NCI-H774 (cell line): ENCODE results near the gene NET1.

Source experiments
- DNase-seq: peaks from one replicate; lab custom pipeline; 2025; lab: John Stamatoyannopoulos, UW

NET1 gene

GRCh38 chr10:5500162-5500670 is 87.9 kb downstream of the NET1 start:
- DNase-seq, result no peak

GRCh38 chr10:5500910-5501309 is 88.6 kb downstream of the NET1 start:
- no peak for DNase-seq

GRCh38 chr10:5502061-5502521 is 89.7 kb downstream of the NET1 start:
- no peak for DNase-seq

- no peak for DNase-seq
Observed at GRCh38 chr10:5502571-5503476, 90.5 kb downstream of the NET1 start.

GRCh38 chr10:5503477-5503835 is 91.1 kb downstream of the NET1 start:
- peak; percentile 79 for DNase-seq

- peak; percentile 22 for DNase-seq
Observed at GRCh38 chr10:5504146-5505072, 92.1 kb downstream of the NET1 start.

- DNase-seq, result no peak
Observed at GRCh38 chr10:5506246-5506645, 93.9 kb downstream of the NET1 start.

- DNase-seq, result no peak
Observed at GRCh38 chr10:5506751-5507648, 94.6 kb downstream of the NET1 start.

GRCh38 chr10:5507649-5508131 is 95.3 kb downstream of the NET1 start:
- DNase-seq, result no peak

- no peak for DNase-seq
Observed at GRCh38 chr10:5508161-5508604, 95.8 kb downstream of the NET1 start.
